Pancreas (tissue), 10 donors: ENCODE results near the gene TEX48. TPM values are rescaled to one million over a fixed set of nuclear protein-coding genes. Genes with fewer than 3 reads are reported as not detected.

Source experiments
- ATAC-seq, 4 donors: fragments of 200-7000 bp; cut with Tn5 transposase; one replicate each; pipeline versions ENCODE4 v1.8.0 to v1.9.1; 2020; ENCODE audit warnings: mild to moderate bottlenecking in 4 of 4, moderate library complexity in 4 of 4
- DNase-seq, 6 donors: peaks; one replicate each; pipeline ENCODE4 v3.0.0-alpha.2; 2020
- FAIRE-seq: peaks from 2 replicates; lab custom pipeline; 2012; peaks lifted over from hg19 to GRCh38; lab: Jason Lieb, UNC
- H3K27ac ChIP-seq, 4 donors: fragments of 200-600 bp; sonication (generic); 1 replicate in 3 of 4; 2 replicates in 1 of 4; pipeline versions ENCODE4 v1.5.0 to v1.8.0; 2020
- H3K27me3 ChIP-seq, 4 donors: fragments of 200-600 bp; one replicate each; pipeline ENCODE4 v1.8.0; 2021
- H3K36me3 ChIP-seq, 3 donors: fragments of 200-600 bp; sonication (generic) in 1 of 3; one replicate each; pipeline versions ENCODE4 v1.5.0 to v1.8.0; 2020 to 2021
- H3K4me1 ChIP-seq, 3 donors: fragments of 200-600 bp; one replicate each; pipeline ENCODE4 v1.8.0; 2021
- H3K4me3 ChIP-seq, 4 donors: fragments of 200-600 bp; sonication (generic) in 2 of 4; one replicate each; pipeline versions ENCODE4 v1.5.0 to v1.8.0; 2020 to 2021
- H3K9me3 ChIP-seq, 4 donors: fragments of 200-600 bp; one replicate each; pipeline ENCODE4 v1.8.0; 2021
- WGBS, 2 donors: extraction: QIAGEN DNeasy Blood & Tissue Kit; methylation state at CpG; one replicate each; pipeline ENCODE4 v1.1.7; 2013; 5-methylcytosine and 5-hydroxymethylcytosine counted together
- intact Hi-C, 3 donors: fragments of 100-400 bp; cut with DNase I; formaldehyde crosslinking; loops; one replicate each; pipeline versions ENCODE4 v1.11.1 to v1.14.2; 2022
- polyA plus RNA-seq, 2 donors: library from polyadenylated mRNA; stranded (reverse); fragments of 200-250 nt; gene quantifications; one replicate each; pipeline ENCODE4 v1.2.3, GENCODE V29; 2013
- total RNA-seq, 6 donors: library from RNA; stranded (reverse); fragmentation: NEBNext Ultra II Directional in 4 of 6; extraction: Animal tissue kit (Norgen Biotek cat#: 25700) in 4 of 6; gene quantifications; one replicate each; pipeline versions ENCODE4 v1.2.1 to v1.2.4, GENCODE V29; 2021 to 2023
- TF ChIP-seq, protein P1 (sequence below), 4 donors: fragments of 200-600 bp; sonication (generic) in 3 of 4; IDR thresholded peaks; one replicate each; pipeline versions ENCODE4 v1.5.0 to v1.8.0; 2021; ENCODE audit warnings: antibody characterized with exemption in 4 of 4
- donor health status: healthy with polysubstance abuse.
- donor health status: DM: no; HTN: no; CAD: no; lungs with moderate emphysema.
- donor health status: DM: no; HTN: no; CAD: no.
- donor health status: control.
- donor health status: control.
- donor health status: Bipolar disorder and iron deficiency.
- donor health status: DM: yes; HTN: yes; CAD: no.
- donor health status: DM: no; HTN: no; CAD: no.
- donor health status: DM: no; HTN: no; CAD: no.
- donor health status: DM: yes; HTN: yes; CAD: no.

The TEX48 gene
- total and polyA plus RNA-seq, 8 donors, result not detected

DNA sequence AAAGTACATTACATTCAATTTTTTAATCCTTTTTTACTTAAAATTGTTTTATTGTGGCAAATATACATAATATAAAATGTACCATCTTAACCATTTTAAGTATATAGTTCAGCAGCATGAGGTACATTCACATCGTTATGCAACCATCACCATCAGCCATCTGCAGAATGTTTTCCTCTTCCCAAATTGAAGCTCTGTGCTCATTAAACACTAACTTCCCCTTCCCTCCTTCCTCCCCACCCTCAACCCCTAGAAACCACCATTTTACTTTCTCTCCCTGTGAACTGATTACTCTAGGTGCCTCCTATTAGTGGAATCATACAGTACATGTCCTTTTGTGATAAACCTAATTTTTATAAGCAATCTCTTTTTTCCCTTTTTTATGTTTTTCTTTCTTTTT, 40.0 kb downstream of the TEX48 start:
- Histone ChIP-seq H3K9me3 (no peaks in the 10 kb centered on the region), H3K36me3 (peaks cover 0 to 4% (median 0%) of the 10 kb centered on the region in 3 donors), H3K27me3 (no peaks in the 10 kb centered on the region), H3K27ac (no peak overlapping the region), H3K4me1 (no peaks in the 10 kb centered on the region), H3K4me3 (no peak overlapping the region)
- 88 to 90% methylated on average over 1 of the region's 1 CpG for WGBS, 2 donors
- TF ChIP-seq, protein P1, sequence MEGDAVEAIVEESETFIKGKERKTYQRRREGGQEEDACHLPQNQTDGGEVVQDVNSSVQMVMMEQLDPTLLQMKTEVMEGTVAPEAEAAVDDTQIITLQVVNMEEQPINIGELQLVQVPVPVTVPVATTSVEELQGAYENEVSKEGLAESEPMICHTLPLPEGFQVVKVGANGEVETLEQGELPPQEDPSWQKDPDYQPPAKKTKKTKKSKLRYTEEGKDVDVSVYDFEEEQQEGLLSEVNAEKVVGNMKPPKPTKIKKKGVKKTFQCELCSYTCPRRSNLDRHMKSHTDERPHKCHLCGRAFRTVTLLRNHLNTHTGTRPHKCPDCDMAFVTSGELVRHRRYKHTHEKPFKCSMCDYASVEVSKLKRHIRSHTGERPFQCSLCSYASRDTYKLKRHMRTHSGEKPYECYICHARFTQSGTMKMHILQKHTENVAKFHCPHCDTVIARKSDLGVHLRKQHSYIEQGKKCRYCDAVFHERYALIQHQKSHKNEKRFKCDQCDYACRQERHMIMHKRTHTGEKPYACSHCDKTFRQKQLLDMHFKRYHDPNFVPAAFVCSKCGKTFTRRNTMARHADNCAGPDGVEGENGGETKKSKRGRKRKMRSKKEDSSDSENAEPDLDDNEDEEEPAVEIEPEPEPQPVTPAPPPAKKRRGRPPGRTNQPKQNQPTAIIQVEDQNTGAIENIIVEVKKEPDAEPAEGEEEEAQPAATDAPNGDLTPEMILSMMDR (IDR thresholded peaks at IDR 0.05), result no peak
- peak in 1 of 4 donors; percentile 31 for ATAC-seq
- intact Hi-C loops, result loop anchor here in 1 of 3 donors (10.0 kb wide), 2 partner anchors 147 to 217 kb away; no protein-coding TSS in a partner anchor
- no peak for DNase-seq
- no peak for FAIRE-seq

DNA sequence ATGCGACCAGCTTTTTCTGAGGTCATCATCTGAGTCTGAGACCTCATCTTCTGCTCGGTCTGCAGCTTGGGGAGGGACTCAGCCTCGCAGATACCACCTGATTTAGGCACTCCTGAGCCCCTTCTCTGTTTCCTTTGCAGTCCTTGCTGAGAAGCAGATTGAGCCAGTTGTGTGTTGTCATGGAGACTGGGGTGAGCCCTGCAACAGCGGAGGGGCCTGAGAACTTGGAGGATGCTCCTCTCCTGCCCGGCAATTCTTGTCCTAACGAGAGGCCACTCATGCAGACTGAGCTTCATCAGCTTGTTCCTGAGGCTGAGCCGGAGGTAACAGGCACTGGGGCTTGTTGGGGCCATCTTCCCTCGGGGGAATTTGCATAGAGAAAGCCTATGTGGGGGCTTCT, 43.6 kb downstream of the TEX48 start:
- intact Hi-C loops, result no loop called here

DNA sequence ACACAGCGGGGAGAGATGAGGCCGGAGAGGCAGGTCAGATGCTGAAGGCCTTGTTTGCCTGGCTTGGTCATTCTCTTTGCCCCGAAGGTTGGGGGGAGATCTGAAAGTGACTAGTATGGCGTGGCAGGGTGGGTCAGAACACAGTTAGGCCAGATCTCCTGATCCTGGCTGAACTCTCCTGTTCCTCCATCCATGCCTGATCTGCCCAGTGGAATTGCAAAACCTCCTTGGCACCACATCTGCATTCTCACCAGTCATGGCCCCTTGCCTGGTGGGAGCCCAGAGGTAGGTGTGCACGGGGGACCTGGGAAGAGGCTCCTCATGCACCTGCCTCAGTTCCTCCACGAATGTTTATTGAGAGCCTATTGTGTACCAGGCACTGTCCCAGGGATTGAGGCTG, 47.6 kb downstream of the TEX48 start:
- no peak for DNase-seq
- FAIRE-seq, result no peak
- H3K27ac ChIP-seq, result no peak overlapping the region
- no peaks in the 10 kb centered on the region for H3K27me3 ChIP-seq
- no peaks in the 10 kb centered on the region for H3K9me3 ChIP-seq
- no peaks in the 10 kb centered on the region for H3K36me3 ChIP-seq
- intact Hi-C loops, result no loop called here
- TF ChIP-seq, protein P1 (IDR thresholded peaks at IDR 0.05), result no peak
- 91 to 93% methylated on average over 6 of the region's 6 CpGs for WGBS, 2 donors
- ATAC-seq, result no peak
- H3K4me3 ChIP-seq, result no peak overlapping the region
- H3K4me1 ChIP-seq, result no peaks in the 10 kb centered on the region

More for the DNA sequence above, 43.6 kb downstream of the TEX48 start:
- 92 to 95% methylated on average over 8 of the region's 8 CpGs for WGBS, 2 donors
- Histone ChIP-seq H3K36me3 (no peaks in the 10 kb centered on the region), H3K4me3 (no peak overlapping the region), H3K27me3 (no peaks in the 10 kb centered on the region), H3K9me3 (no peaks in the 10 kb centered on the region), H3K27ac (no peak overlapping the region), H3K4me1 (no peaks in the 10 kb centered on the region)
- no peak for DNase-seq
- TF ChIP-seq, protein P1 (IDR thresholded peaks at IDR 0.05), result no peak
- ATAC-seq, result no peak
- no peak for FAIRE-seq

DNA sequence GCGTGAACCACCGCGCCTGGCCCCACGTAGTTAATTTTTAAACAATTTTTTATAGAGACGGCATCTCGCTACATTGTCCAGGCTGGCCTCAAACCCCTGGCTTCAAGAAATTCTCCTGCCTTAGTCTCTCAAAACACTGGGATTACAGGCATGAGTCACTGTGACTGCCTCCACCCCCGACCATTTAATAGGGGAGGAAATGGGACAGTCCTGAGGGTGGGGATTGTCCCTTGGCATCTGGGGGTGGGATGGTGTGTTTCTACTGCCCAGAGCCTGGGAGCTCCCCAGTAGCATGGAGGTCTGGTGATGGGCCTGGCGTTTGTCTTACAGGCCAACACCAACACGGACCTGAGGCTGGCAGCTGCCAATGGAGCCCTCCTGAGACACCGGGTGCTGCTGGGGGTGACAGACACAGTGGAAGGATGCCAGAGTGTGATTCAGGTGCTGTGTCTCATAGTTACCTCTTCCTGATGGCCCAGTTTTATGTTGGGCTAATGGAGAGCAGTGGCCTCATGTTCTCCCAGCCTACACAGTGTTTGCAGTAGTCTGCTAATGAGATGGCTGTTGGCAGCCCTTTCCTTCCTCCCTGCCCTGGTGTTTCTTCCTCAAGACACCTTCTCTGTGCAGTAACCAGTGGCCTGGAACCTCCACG, 48.4 kb downstream of the TEX48 start:
- no peaks in the 10 kb centered on the region for H3K9me3 ChIP-seq
- no peak overlapping the region for H3K4me3 ChIP-seq
- H3K27ac ChIP-seq, result no peak overlapping the region
- 85 to 87% methylated on average over 11 of the region's 11 CpGs for WGBS, 2 donors
- no peak for DNase-seq
- H3K27me3 ChIP-seq, result no peaks in the 10 kb centered on the region
- peak in 1 of 4 donors; percentile 15 for ATAC-seq
- TF ChIP-seq, protein P1 (IDR thresholded peaks at IDR 0.05), result no peak
- no peak for FAIRE-seq
- H3K4me1 ChIP-seq, result no peaks in the 10 kb centered on the region
- intact Hi-C loops, result no loop called here
- H3K36me3 ChIP-seq, result peaks cover 0 to 7% (median 0%) of the 10 kb centered on the region in 3 donors

DNA sequence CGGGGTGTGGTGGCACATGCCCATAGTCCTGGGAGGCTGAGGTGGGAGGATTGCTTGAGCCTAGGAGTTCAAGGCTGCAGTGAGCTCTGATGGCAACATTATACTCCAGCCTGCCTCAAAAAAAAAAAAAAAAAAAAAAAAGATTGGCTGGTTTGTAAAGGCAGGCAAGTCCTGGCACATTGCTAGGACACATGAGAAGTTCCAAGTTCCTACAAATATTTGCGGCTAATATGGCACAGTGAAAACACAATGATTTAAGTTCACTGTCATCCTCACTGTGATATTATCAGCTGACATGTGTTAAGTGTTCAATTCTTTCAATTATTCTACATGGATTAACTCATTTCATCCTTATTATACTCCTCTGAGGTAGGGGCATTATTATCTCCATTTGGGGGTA, 50.8 kb downstream of the TEX48 start:
- DNase-seq, result no peak
- ATAC-seq, result no peak
- no peaks in the 10 kb centered on the region for H3K27me3 ChIP-seq
- TF ChIP-seq, protein P1 (IDR thresholded peaks at IDR 0.05), result no peak
- intact Hi-C loops, result no loop called here
- FAIRE-seq, result no peak
- no peaks in the 10 kb centered on the region for H3K4me1 ChIP-seq
- H3K27ac ChIP-seq, result no peak overlapping the region
- 0 to 53% methylated on average over 2 of the region's 2 CpGs for WGBS, 2 donors
- H3K9me3 ChIP-seq, result no peaks in the 10 kb centered on the region
- no peak overlapping the region for H3K4me3 ChIP-seq
- peaks cover 0 to 16% (median 0%) of the 10 kb centered on the region in 3 donors for H3K36me3 ChIP-seq
